ENCODE data around the gene TSC22D2.

GRCh38 chr3:150394606-150395005, 13.5 kb upstream of the TSC22D2 start:
- TF ChIP-seq CTCF (IDR thresholded peaks at IDR 0.05), result no peak
- TF ChIP-seq POLR2AphosphoS5 (IDR thresholded peaks at IDR 0.05), result no peak
- no peak for TF ChIP-seq POLR2A (IDR thresholded peaks at IDR 0.05)

All from stomach (tissue), 4 donors.